A673 (cell line): ENCODE results near the gene EREG.

Experiments
- CTCF ChIP-seq: fragments of 300-800, 200-600 bp; sonication (generic); conservative IDR thresholded peaks from 2 replicates; pipeline ENCODE4 v1.5.1; 2017; ENCODE audit warnings: low read depth, mild to moderate bottlenecking, antibody characterized with exemption, low read length, moderate library complexity, mixed read lengths
- EZH2 ChIP-seq: fragments of 200-600 bp; sonication (generic); IDR thresholded peaks from 2 replicates; pipeline ENCODE4 v1.6.1; 2017; ENCODE audit warnings: borderline replicate concordance, low read depth, mild to moderate bottlenecking, mixed read lengths, antibody characterized with exemption, low read length; ENCODE audit not compliant: poor library complexity, severe bottlenecking

GRCh38 chr4:74433043-74433442, 68.1 kb downstream of the EREG start:
- TF ChIP-seq CTCF: no peak
- TF ChIP-seq EZH2: no peak
